DMS53 (cell line): ENCODE results near the gene SLC12A2.

Source experiments
- DNase-seq: peaks from one replicate; lab custom pipeline; 2025; lab: John Stamatoyannopoulos, UW

SLC12A2 gene

DNA sequence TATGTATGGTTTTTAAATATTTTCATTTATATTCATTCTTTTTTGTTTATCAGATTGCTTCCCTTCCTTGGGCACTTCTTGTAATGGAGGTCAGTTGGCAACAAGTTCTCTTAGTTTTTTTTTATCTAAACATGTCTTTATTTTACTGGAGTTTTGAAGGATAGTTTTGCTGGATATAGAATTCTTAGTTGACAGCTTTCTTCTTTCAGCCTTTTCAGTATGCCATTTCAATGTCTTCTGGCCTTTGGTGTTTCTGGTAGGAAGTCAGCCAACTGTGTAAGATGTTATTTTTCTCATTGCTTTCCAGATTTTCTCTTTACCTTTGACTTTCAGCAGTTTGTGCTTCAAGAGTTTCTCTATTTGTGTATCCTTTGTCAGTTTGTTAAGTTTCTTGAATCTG, 14.2 kb downstream of the SLC12A2 start:
- peak; percentile 7 for DNase-seq

DNA sequence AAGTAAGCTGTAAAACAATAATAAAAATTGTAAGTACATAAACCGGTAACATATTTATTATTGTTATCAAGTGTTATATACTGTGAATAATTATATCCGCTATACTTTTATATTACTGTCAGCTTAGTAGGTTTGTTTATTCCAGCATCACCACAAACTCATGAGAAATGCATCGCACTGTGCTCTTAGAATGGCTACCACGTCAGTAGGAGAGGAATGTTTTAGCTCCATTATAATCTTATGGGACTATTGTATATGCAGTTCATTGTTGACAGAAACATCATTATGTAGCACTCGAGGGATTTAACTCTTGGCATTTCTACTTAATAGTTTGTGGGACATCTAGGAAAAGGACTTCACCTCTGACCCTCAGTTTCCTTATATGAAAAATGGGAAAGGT, 16.4 kb downstream of the SLC12A2 start:
- DNase-seq = no peak

DNA sequence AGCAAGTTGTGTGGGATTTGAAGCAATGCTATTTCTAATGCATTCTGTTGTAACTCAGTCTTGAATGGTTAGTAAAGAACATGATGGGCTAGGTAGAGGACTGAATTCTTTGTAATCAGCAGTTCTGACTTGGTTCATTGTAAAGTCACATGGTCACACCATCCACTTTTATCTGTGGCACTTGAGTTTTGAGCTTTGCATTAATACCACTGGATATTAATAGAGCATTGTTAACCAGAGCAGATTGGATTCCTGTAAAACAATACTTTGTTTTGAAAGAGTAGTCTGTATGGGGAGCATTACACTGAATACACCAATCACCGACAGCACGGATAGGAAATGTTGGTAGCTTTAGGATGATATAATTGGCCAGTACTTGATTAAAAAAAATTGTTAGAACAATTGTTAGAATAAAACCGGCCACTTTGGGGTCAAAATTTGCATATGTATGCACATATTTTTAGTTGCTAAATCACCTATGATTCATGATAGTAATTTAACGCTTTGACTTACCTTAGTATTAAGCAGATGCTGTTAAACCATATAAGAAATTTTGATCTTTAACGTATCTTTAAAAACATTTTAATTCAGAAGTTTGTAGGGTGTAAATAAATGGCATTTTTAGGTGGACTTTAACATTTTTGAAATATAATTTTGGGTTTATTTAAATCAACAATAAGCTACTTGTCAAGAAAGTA, 17.4 kb downstream of the SLC12A2 start:
- no peak for DNase-seq

DNA sequence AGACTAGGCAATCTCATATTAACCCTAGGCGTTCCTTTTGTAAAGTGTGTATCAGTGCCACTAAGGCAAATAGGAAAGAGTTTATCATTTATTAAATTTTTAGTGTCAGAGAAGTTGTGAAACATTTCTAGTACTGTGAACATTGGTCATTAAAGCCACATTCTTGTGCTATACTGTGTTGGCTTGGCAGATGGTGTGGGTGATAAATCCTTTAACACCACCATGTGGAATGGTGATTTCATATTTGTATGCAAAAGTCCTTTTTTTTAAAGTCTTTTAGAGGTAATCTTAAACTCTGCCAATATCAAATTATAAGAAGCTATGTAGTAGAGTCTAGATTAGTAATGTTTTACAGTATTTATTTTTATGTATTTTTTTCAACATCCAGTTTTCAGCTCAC, 18.1 kb downstream of the SLC12A2 start:
- no peak for DNase-seq

DNA sequence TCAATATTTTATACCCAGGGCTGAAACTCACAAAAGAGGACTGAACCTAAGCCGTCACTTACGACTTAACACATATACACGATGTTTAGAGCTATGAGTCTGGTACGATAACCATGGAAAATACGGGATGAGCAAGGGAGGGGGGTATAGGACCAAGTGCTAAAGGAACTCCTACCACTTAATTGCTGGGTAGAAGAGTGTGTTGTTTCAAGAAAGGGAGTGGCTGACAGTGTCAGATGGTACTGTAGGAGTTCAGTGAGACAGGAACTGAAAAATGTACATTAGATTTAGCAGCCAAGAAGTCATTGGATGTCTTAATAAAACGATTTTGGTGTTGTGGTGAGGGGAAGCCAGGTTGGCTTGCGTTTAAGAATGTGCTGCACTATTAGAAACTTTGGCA, 21.6 kb downstream of the SLC12A2 start:
- no peak for DNase-seq

DNA sequence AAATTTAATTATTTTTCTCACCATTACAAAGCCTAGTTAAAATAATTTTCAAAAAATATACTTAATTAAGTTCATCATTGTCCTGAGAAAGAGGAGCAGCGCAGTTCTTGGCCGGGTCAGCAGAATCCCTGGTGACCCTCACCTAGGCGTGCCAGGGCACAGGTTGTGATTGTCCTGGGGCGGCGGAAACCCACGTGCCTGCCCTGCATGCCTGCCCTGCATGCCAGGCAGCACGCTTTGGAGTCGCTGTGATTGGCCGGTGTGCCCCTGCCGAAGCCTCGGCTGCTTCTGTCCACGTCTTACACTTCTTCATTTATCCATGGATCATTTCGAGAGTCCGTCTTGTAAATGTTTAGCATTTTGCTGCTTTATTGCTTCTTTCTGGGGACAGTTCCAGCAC, 25.6 kb downstream of the SLC12A2 start:
- no peak for DNase-seq

DNA sequence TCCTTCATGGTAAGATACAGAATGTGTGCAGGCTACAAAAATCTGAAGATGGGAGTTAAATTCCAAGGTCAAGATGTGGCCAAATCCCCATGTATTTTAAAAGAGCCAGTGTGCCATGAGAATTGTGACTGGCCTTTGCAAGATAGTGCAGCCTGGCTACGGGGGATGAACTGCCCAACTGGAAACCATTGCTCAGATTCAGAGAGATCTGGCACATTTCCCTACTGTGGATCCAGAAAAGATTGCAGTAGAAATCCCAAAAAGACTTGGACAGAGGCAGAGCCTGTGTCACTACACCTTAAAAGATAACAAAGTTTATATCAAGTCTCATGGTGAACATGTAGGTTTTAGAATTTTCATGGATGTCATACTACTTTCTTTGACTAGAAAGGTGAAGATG, 26.2 kb downstream of the SLC12A2 start:
- DNase-seq = no peak

DNA sequence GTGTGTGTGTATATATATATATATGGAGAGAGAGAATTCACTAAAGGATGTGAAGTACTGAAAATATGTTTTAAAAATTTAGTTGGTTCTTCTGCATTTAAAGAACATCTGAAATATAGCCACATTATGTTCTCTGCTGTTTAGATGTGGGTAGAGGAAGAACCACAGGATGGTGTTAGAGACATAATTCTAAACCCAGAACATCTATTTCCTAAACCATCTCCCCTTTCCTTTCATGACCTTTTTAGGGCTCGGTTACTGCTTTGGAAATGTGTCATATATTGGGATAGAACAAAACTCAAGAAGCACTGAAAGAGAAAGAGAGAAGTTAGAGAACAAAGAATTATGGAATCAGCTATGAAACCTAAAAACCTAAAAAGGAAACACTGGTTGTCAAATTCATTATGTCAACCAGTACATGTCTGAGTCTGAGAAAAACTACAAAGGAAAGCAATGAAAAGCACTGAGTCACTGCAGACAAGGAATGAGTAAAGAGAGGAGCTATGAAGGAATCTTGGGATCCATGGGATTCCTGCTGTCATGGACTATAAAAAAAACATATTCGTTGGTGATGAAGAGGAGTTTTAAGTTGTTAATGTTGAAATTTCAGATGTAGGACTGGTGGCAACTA, 28.4 kb downstream of the SLC12A2 start:
- DNase-seq = no peak

DNA sequence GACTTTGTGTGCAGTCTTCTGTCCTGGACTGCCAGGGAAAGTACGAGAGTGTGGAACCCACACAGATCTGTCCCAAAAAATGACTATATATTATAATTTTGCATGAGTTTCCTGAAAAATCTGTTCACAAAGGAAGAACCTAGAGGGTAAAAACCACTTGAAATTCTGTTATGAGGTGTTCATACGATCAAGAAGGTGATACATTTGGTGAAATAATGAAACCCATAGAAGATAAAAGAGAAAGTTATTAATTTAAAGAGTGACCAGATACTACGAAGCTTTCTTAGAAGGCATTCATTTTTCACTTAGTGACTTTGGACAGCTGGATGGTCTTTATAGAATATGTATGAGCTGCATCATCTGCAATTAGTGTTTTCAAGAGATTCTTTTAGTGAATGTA, 32.9 kb downstream of the SLC12A2 start:
- DNase-seq = no peak

DNA sequence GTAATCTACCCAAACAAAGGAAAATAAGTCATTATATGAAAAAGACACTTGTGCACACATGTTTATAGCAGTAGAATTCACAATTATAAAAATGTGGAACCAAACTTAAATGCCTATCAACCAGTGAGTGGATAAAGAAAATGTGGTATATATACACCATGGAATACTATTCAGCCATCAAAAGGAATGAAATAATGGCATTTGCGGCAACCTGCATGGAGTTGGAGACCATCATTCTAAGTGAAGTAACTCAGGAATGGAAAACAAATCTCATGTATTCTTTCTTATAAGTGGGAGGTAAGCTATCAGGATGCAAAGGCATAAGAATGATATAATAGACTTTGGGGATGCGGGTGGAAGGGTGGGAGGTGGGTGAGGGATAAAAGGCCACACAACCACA, 34.6 kb downstream of the SLC12A2 start:
- DNase-seq = no peak

DNA sequence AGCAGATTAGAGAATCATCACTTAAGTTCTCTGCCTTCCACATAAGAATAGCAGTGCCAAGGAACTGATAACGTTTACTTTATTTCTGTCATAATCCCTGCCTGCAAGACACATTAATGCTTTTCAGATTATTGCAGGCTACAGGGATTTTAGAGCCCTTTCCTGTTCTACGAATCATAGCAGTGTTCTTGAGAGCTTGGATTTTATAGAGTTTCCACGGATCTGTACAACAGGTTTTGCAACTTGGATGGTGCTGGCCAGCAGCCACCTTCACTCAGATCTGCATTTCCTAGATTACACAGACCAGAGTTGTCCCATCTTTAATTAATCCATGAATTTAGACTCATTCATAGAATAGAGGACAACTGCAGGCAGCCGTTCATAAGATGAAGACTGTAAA, 38.1 kb downstream of the SLC12A2 start:
- peak; percentile 48 for DNase-seq

DNA sequence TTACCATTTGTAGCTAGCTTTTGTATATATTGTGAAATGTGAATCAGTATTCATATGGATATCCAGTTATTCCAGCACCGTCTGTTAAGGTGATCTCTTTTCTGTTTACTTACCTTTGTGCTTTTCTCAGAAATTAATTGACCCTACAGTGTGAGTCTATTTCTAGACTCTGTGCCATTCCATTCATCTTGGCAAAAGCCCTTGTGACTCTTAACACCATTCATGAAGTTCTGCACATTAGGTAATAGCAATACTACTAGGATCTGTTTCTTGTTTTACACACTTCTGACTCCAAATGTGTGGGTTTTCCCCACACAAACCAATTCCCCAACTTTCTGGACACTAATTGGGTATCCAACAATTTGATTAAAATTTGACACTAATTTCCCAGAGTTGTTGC, 40.4 kb downstream of the SLC12A2 start:
- no peak for DNase-seq

DNA sequence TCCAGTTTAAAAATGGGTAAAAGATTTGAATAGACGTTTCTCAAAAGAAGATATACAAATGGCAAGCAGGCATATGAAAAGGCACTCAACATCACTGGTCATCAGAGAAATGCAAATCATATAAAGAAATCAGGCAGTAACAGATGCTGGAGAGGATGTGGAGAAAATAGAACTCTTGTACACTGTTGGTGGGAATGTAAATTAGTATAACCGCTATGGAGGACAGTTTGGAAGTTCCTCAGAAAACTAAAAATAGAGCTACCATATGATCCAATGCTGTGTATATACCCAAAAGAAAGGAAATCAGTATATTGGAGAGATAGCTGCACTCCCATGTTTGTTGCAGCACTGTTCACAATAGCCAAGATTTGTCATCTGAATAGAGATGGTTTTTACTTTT, 42.7 kb downstream of the SLC12A2 start:
- no peak for DNase-seq

DNA sequence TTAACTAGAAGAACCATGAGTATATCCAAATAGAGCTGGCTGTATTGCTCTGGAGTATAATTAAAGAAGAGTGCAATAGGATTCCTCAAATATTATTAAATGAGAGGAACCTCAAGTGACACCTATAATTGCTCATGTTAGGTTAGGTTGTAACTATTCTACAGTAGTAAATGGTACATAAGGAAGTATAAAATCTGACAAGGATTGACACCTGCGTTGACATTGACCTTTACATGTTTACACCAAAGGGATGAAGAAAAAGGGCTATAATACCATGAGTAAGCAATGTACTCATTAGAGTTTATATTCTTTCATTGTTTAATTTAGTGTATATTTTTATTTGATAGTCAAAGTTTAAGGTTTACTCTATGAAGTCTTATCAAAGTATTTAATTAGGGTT, 48.9 kb downstream of the SLC12A2 start:
- peak; percentile 6 for DNase-seq

DNA sequence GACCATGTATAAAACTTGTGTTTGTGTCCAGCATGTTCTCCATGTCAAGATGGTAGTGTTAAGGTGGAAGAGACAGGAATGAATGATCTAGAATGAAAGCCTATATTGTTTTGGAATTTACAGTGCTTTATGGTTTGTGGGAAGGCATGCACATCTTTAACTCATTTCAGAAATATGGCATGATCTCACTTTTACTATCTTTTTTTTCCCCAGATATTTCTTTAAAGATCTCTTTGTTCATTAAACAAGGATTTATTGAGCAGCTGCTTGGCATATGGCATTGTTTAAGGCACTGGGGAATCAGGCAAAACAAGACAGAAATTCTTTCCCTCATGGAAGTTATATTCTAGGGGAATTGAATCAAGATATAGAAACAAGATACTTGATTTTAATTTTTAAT, 51.7 kb downstream of the SLC12A2 start:
- DNase-seq = no peak

DNA sequence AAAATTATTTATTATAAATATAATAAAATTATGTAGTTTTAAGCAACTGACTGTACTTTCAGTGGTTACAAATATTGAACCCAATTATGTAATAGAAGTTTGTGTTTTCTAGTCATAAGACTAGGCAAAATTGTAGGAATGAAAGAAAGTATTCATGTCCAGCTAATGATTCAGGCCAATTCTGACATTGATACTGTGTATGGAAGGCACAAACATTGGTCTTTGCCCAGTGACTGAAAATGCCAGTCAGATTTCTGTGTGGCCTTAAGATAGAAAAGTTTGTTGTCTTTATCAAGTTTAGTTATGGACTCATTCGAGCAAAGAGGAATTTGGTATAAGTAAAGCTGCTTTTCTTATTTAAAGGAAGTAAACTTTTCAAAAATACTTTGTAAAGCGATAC, 60.3 kb downstream of the SLC12A2 start:
- DNase-seq = no peak

DNA sequence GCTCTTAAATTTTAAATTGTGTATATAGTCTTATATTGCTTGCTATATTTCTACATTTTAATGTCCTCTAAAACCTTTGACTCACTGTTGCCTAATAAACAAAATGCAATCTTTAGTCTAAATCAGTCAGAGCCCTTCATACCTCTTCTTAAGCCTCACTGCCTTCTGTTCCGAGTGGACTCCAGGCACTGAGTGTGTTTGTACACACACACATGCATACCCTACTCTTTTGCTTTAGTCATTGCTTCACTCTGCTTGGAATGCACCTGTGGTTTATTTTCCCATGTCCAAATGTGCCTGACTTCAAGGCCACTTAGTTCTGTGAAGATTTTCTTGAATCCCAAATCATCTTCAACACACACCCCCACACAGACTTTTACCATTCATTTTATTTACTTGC, 60.9 kb downstream of the SLC12A2 start:
- peak; percentile 8 for DNase-seq

DNA sequence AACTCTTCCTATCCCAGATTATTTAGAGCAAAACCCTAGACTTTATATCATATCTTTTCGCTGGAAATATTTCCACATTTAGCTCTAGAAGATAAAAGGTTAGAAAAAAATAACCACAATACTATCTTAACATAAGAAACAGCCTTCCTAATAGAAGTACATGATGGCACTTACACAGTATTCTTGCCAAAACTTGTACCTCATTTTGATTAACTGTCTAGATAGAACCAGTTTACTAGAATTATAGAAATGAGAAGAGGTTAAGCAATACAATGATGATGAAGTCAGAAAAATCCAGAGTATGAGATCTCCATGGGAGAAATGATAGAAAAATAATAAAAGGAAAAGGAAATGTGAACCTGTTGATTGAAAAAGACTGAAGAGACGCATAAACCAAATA, 63.1 kb downstream of the SLC12A2 start:
- DNase-seq = no peak

DNA sequence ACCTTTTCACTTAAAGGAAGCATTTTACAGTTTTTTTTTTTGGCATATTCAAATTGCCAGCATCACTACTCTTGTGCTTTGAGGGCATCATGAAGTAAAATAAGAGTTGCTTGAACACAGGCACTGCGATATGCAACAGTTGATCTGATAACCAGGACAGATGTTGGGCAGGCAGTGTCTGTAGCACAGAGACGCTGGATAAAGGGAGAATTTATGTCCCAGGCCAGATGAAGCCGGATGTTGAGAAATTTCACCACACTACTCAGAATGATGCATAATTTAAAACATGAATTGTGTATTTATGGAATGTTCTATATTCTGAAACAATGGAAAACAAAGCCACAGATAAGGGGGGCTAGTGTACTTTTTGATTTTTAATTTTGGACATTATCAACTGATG, 71.4 kb downstream of the SLC12A2 start:
- DNase-seq = no peak

DNA sequence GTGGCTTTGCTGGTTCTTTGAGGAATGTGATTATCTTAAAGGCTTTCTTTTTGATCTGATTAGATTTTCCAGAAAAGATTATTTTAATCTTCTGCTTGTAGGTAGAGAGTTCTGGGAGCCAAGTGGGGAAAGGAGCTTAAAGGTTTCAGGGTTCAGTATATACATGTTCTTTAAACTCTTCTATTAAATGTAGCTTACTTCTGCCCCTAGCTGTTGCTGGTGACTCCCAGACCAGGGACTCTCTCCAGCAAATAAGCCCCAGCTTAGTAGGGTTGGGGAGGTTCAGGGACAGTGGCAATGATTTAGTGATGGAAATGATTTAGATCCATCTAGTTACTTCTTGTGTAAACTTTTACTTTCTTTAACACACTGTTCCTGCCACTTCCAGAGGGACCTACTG, 72.2 kb downstream of the SLC12A2 start:
- no peak for DNase-seq

DNA sequence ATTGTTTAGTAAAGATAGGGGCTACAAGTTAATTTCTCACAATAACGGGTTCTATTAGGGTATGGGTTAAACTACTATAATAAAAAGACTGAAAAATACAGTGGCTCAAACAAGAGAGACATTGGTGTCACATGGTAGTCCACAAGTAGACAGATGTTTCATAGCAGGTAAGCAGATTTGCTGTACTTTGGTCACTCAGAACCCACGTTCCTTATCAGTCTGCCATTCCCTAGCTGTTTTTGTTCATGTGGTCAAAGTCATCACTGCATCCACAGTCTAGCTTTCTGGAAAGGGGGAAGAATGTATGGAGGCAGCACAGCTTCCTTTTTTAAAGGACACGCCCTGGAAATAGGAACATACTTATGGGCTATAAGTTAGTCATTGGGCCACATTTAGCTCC, 73.0 kb downstream of the SLC12A2 start:
- DNase-seq = no peak

DNA sequence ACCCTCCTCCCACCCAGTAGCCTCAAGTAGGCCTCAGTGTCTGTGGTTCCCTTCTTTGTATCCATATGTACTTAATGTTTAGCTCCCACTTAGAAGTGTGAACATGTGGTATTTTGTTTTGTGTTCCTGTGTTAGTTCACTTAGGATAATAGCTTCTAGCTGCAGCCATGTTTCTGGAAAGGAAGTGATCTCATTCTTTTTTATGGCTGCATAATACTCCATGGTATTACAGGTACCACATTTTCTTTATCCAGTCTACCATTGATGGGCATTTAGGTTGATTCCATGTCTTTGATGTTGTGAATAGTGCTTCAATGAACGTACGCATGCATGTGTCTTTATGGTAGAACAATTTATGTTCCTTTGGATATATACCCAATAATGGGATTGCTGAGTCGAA, 74.8 kb downstream of the SLC12A2 start:
- no peak for DNase-seq

DNA sequence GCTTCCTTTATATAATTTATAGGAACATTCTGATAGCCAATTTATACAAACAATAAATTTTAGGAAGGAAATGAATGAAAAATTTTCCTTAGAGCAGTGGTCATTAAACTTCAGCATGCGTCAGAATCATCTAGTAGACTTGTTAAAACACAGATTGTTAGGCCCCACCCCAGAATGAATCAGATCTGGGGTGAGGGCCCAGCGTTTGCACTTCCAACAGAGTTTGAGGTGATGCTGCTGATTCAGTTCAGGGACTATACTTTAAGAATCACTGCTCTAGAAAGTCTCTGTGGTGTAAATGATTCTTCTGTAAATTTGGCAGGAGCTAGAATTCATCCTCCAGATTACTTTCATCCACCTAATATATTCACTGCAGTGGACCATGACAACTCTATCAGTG, 80.4 kb downstream of the SLC12A2 start:
- DNase-seq = no peak

DNA sequence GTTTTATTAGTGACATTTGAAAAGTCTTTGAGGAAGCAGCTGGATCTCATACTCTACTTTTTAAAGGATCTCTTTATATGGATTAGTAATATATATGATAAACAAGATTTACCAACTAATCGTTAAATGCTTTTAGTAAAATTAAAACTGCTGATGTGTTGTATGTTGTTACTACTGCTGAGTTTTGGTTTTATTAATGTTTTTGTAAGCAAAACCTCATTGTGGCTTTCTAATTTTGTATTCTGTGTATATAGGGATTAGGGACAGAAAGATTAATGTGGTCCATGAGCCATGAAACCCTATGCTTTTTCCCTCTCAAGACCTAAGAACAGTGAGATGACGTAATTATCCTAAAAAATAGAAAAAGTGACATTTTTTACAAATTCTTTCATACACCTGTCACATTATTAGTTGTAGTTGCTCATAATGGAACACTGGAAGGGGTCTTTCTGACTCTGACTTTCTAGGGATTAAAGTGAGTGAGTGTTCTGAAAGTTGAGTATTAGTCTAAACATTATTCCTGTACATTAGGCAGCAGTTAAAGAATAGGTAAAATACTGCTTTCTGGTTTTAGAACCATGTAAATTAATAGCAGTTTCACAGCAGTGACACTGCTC, 85.9 kb downstream of the SLC12A2 start:
- DNase-seq = no peak
